SK-N-SH treated with all-trans-retinoic acid at 6 μM for 48 hours (cell line): ENCODE data around the gene ADARB2.

Experiments
- ATAC-seq: fragments of 200-7000 bp; cut with Tn5 transposase; 3 replicates; pipeline ENCODE4 v1.9.1; 2020; ENCODE audit warnings: mild to moderate bottlenecking, moderate library complexity
- ARNTL ChIP-seq: fragments of 450-650 bp; formaldehyde crosslinking; IDR thresholded peaks from 2 replicates; pipeline ENCODE4 v1.5.0; 2020; ENCODE audit warnings: low read depth, mild to moderate bottlenecking, moderate library complexity, borderline replicate concordance
- BACH2 ChIP-seq: fragments of 250-450 bp; sonication (Bioruptor Pico); IDR thresholded peaks from 2 replicates; pipeline ENCODE4 v1.9.0; 2021; ENCODE audit warnings: mild to moderate bottlenecking, borderline replicate concordance
- CSDC2 ChIP-seq: fragments of 250-450 bp; sonication (Bioruptor Pico); IDR thresholded peaks from 2 replicates; pipeline ENCODE4 v1.5.0; 2020; ENCODE audit warnings: mild to moderate bottlenecking, moderate library complexity
- ESRRG ChIP-seq: fragments of 250-450 bp; sonication (Bioruptor Pico); IDR thresholded peaks from 2 replicates; pipeline ENCODE4 v1.6.1; 2021; ENCODE audit warnings: mild to moderate bottlenecking
- GLIS3 ChIP-seq: fragments of 250-450 bp; sonication (Bioruptor Pico); IDR thresholded peaks from 2 replicates; pipeline ENCODE4 v1.5.0; 2020; ENCODE audit warnings: mild to moderate bottlenecking, moderate library complexity
- OSR1 ChIP-seq: fragments of 250-450 bp; sonication (Bioruptor Pico); IDR thresholded peaks from 2 replicates; pipeline ENCODE4 v1.8.0; 2022; ENCODE audit warnings: moderate library complexity, mild to moderate bottlenecking, inconsistent platforms
- PPARA ChIP-seq: fragments of 250-450 bp; sonication (Bioruptor Pico); IDR thresholded peaks from 2 replicates; pipeline ENCODE4 v1.5.0; 2020; ENCODE audit warnings: mild to moderate bottlenecking, borderline replicate concordance
- RARB ChIP-seq: fragments of 250-450 bp; sonication (Bioruptor Pico); IDR thresholded peaks from 2 replicates; pipeline ENCODE4 v1.8.0; 2021; ENCODE audit warnings: mild to moderate bottlenecking, moderate library complexity
- SNAI2 ChIP-seq: fragments of 250-450 bp; sonication (Bioruptor Pico); IDR thresholded peaks from 2 replicates; pipeline ENCODE4 v1.5.0; 2020; ENCODE audit warnings: mild to moderate bottlenecking, moderate library complexity
- TCF4 ChIP-seq: fragments of 250-450 bp; sonication (Bioruptor Pico); IDR thresholded peaks from 2 replicates; pipeline ENCODE4 v1.8.0; 2021; ENCODE audit warnings: mild to moderate bottlenecking, moderate library complexity, borderline replicate concordance
- TOX ChIP-seq: fragments of 250-450 bp; sonication (Bioruptor Pico); IDR thresholded peaks from 2 replicates; pipeline ENCODE4 v1.8.0; 2021; ENCODE audit warnings: mild to moderate bottlenecking, moderate library complexity, borderline replicate concordance
- ZC3H10 ChIP-seq: fragments of 250-450 bp; sonication (Bioruptor Pico); IDR thresholded peaks from 2 replicates; pipeline ENCODE4 v1.5.1; 2021; ENCODE audit warnings: mild to moderate bottlenecking, moderate library complexity
- ZFP3 ChIP-seq: fragments of 250-450 bp; sonication (Bioruptor Pico); IDR thresholded peaks from 2 replicates; pipeline ENCODE4 v1.5.0; 2020; ENCODE audit warnings: mild to moderate bottlenecking, moderate library complexity
- ZFP30 ChIP-seq: fragments of 450-650 bp; formaldehyde crosslinking; IDR thresholded peaks from 2 replicates; pipeline ENCODE4 v1.5.0; 2022; ENCODE audit warnings: mild to moderate bottlenecking, moderate library complexity
- ZNF565 ChIP-seq: fragments of 450-650 bp; formaldehyde crosslinking; conservative IDR thresholded peaks from 2 replicates; pipeline ENCODE4 v1.5.0; 2020; ENCODE audit warnings: low read depth, mild to moderate bottlenecking, moderate library complexity
- ZNF70 ChIP-seq: fragments of 450-650 bp; formaldehyde crosslinking; IDR thresholded peaks from 2 replicates; pipeline ENCODE4 v1.5.0; 2020; ENCODE audit warnings: mild to moderate bottlenecking, moderate library complexity
- ZNF8 ChIP-seq: fragments of 450-650 bp; formaldehyde crosslinking; IDR thresholded peaks from 2 replicates; pipeline ENCODE4 v1.5.0; 2020; ENCODE audit warnings: mild to moderate bottlenecking, moderate library complexity
- TF ChIP-seq, protein P1 (sequence below): fragments of 250-450 bp; sonication (Bioruptor Pico); IDR thresholded peaks from 2 replicates; pipeline ENCODE4 v1.8.0; 2020; ENCODE audit warnings: mild to moderate bottlenecking, moderate library complexity, borderline replicate concordance
- TF ChIP-seq, protein P2 (sequence below): fragments of 250-450 bp; sonication (Bioruptor Pico); IDR thresholded peaks from 2 replicates; pipeline ENCODE4 v1.5.1; 2020; ENCODE audit warnings: low read depth, mild to moderate bottlenecking, moderate library complexity
- TF ChIP-seq, protein P3 (sequence below): fragments of 250-450 bp; sonication (Bioruptor Pico); IDR thresholded peaks from 2 replicates; pipeline ENCODE4 v1.8.0; 2021; ENCODE audit warnings: low read depth, mild to moderate bottlenecking, moderate library complexity, borderline replicate concordance
- TF ChIP-seq, protein P4 (sequence below): fragments of 250-450 bp; sonication (Bioruptor Pico); IDR thresholded peaks from 2 replicates; pipeline ENCODE4 v1.5.0; 2020; ENCODE audit warnings: mild to moderate bottlenecking, moderate library complexity

The ADARB2 gene

DNA sequence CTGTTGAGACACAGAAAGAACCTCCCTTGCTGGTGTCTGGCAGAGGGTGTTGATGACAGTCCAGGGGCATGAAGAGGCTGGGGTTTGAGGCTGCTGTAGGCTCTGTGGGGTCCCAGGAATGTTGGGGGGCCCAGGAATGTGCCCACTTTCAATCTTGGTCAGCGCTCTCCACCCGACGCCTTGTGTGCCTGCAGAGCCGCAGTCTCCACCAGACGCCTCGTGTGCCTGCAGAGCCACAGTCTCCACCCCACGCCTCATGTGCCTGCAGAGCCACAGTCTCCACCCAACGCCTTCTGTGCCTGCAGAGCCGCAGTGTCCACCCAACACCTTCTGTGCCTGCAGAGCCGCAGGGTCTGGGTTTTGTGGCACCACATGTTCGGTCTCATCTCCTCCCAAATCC is 84.0 kb downstream of the ADARB2 start:
- no peak for ATAC-seq

DNA sequence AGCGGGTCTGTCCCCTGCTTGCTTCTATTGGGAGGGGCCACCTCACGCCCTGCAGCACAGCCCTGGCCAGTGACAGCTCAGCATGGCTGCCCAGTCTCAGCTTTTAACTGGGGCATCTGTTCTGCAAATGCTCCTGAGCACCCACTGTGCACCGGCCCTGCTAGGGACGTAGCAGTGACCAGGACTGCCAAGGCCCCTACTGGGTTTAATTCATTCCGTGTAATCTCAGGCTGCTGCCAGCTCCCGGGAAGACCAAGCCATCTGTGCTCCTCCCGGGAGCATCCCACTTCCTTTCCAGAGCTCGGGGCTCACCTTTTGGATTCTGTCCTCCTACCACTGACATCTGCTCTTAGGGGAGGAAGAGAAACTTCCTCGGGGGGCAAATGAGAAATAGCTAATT is 85.2 kb downstream of the ADARB2 start:
- no peak for ATAC-seq
- no peak for TF ChIP-seq TCF4 (CRISPR knock-in tag)
- no peak for TF ChIP-seq ARNTL (CRISPR knock-in tag)
- TF ChIP-seq CSDC2 (CRISPR knock-in tag): no peak
- no peak for TF ChIP-seq OSR1
- TF ChIP-seq, protein P1, sequence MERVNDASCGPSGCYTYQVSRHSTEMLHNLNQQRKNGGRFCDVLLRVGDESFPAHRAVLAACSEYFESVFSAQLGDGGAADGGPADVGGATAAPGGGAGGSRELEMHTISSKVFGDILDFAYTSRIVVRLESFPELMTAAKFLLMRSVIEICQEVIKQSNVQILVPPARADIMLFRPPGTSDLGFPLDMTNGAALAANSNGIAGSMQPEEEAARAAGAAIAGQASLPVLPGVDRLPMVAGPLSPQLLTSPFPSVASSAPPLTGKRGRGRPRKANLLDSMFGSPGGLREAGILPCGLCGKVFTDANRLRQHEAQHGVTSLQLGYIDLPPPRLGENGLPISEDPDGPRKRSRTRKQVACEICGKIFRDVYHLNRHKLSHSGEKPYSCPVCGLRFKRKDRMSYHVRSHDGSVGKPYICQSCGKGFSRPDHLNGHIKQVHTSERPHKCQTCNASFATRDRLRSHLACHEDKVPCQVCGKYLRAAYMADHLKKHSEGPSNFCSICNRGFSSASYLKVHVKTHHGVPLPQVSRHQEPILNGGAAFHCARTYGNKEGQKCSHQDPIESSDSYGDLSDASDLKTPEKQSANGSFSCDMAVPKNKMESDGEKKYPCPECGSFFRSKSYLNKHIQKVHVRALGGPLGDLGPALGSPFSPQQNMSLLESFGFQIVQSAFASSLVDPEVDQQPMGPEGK (CRISPR knock-in tag): no peak
- no peak for TF ChIP-seq TOX (CRISPR knock-in tag)
- TF ChIP-seq SNAI2 (CRISPR knock-in tag): no peak
- TF ChIP-seq PPARA (CRISPR knock-in tag): no peak
- TF ChIP-seq, protein P2, sequence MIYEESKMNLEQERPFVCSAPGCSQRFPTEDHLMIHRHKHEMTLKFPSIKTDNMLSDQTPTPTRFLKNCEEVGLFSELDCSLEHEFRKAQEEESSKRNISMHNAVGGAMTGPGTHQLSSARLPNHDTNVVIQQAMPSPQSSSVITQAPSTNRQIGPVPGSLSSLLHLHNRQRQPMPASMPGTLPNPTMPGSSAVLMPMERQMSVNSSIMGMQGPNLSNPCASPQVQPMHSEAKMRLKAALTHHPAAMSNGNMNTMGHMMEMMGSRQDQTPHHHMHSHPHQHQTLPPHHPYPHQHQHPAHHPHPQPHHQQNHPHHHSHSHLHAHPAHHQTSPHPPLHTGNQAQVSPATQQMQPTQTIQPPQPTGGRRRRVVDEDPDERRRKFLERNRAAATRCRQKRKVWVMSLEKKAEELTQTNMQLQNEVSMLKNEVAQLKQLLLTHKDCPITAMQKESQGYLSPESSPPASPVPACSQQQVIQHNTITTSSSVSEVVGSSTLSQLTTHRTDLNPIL: no peak
- TF ChIP-seq, protein P3, sequence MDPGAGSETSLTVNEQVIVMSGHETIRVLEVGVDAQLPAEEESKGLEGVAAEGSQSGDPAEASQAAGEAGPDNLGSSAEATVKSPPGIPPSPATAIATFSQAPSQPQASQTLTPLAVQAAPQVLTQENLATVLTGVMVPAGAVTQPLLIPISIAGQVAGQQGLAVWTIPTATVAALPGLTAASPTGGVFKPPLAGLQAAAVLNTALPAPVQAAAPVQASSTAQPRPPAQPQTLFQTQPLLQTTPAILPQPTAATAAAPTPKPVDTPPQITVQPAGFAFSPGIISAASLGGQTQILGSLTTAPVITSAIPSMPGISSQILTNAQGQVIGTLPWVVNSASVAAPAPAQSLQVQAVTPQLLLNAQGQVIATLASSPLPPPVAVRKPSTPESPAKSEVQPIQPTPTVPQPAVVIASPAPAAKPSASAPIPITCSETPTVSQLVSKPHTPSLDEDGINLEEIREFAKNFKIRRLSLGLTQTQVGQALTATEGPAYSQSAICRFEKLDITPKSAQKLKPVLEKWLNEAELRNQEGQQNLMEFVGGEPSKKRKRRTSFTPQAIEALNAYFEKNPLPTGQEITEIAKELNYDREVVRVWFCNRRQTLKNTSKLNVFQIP (CRISPR knock-in tag): no peak
- no peak for TF ChIP-seq ZNF8 (CRISPR knock-in tag)
- TF ChIP-seq GLIS3 (CRISPR knock-in tag): no peak
- TF ChIP-seq, all 23 proteins: peak for 0

More for the DNA sequence above, 84.0 kb downstream of the ADARB2 start:
- TF ChIP-seq ZC3H10 (CRISPR knock-in tag): no peak
- no peak for TF ChIP-seq ESRRG
- no peak for TF ChIP-seq BACH2 (CRISPR knock-in tag)
- TF ChIP-seq OSR1: no peak
- TF ChIP-seq, protein P3 (CRISPR knock-in tag): no peak
- TF ChIP-seq, protein P1 (CRISPR knock-in tag): no peak
- TF ChIP-seq, protein P4, sequence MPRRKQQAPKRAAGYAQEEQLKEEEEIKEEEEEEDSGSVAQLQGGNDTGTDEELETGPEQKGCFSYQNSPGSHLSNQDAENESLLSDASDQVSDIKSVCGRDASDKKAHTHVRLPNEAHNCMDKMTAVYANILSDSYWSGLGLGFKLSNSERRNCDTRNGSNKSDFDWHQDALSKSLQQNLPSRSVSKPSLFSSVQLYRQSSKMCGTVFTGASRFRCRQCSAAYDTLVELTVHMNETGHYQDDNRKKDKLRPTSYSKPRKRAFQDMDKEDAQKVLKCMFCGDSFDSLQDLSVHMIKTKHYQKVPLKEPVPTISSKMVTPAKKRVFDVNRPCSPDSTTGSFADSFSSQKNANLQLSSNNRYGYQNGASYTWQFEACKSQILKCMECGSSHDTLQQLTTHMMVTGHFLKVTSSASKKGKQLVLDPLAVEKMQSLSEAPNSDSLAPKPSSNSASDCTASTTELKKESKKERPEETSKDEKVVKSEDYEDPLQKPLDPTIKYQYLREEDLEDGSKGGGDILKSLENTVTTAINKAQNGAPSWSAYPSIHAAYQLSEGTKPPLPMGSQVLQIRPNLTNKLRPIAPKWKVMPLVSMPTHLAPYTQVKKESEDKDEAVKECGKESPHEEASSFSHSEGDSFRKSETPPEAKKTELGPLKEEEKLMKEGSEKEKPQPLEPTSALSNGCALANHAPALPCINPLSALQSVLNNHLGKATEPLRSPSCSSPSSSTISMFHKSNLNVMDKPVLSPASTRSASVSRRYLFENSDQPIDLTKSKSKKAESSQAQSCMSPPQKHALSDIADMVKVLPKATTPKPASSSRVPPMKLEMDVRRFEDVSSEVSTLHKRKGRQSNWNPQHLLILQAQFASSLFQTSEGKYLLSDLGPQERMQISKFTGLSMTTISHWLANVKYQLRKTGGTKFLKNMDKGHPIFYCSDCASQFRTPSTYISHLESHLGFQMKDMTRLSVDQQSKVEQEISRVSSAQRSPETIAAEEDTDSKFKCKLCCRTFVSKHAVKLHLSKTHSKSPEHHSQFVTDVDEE (CRISPR knock-in tag): no peak
- no peak for TF ChIP-seq SNAI2 (CRISPR knock-in tag)
- TF ChIP-seq ZFP30 (CRISPR knock-in tag): no peak
- TF ChIP-seq TCF4 (CRISPR knock-in tag): no peak
- TF ChIP-seq, all 23 proteins: peak for 0

DNA sequence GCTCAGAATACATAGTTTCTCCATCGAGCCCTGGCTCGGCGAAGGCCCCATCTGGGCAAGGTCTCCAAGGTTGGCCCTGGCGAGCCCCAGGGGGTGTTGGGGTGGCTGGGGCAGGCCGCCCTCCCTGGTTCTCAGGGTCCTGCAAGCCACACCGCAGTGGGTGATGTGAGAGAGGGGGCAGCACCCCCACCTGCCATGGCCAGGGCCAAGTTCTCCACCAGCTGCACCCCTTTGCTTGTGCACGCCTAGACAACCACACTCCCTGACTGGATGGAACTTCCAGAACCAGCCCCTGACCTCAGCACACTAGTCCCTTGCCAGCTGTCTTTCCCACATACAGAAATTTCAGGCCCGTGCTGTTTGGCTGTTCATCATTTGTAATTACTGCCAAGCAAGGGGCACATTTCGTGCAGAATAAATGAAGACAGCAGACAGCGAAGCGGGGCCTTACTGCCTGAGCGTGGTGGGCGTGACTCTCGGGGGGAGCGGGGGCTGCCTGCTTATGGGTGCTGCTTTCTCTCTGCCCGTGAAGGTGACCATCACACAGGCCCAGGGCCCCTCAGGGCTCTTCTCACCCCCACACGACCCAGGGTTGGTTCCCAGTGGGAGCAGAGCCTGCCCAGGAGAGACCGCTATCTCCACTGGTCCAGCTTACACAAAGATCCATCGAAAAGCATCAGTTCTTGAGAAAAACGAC is 85.9 kb downstream of the ADARB2 start:
- no peak for ATAC-seq
- no peak for TF ChIP-seq ZNF8 (CRISPR knock-in tag)
- no peak for TF ChIP-seq ZFP30 (CRISPR knock-in tag)
- TF ChIP-seq ZFP3 (CRISPR knock-in tag): no peak
- no peak for TF ChIP-seq ESRRG
- TF ChIP-seq, protein P1 (CRISPR knock-in tag): no peak
- TF ChIP-seq, protein P2: no peak
- TF ChIP-seq TOX (CRISPR knock-in tag): no peak
- TF ChIP-seq ZC3H10 (CRISPR knock-in tag): no peak
- TF ChIP-seq TCF4 (CRISPR knock-in tag): no peak
- no peak for TF ChIP-seq RARB (CRISPR knock-in tag)
- TF ChIP-seq ZNF70 (CRISPR knock-in tag): no peak
- TF ChIP-seq BACH2 (CRISPR knock-in tag): no peak
- TF ChIP-seq SNAI2 (CRISPR knock-in tag): no peak
- TF ChIP-seq ZNF565: no peak
